ENCODE results near the gene TBXA2R. TPM values are rescaled to one million over a fixed set of nuclear protein-coding genes. Genes with fewer than 3 reads are reported as not detected.

Gene TBXA2R
- total RNA-seq, 1 experiment from 2014 or later, result not detected

DNA sequence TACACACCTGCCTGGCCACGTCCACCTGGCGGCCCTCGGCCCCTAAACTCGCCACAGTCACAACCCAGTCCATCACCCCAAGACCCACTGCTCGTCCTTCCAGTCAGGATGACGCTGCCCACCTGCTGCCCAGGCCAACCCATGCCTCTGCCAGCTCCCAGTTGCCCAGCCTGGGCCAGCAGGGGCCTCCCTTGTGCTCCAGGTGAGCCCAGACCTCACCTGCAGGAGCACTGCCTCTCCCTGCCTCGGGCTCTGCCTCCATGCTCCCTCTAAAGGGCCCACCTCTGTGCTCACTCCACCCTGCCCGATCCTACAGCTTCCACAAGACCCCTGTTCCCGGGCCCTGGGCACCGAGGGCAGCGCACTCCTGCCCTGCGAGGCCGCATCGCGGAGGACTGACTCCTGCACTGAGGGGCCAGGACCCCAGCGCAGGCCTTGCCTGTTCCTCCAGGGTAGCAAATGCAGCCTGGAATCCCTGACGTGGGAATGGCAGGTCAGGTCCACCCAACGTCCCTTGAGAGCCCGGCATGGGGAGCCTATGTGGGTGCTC, 27.9 kb upstream of the TBXA2R start:
- ChIA-PET CTCF (no interaction called here), POLR2A (no interaction called here)
- TF ChIP-seq, protein P1, sequence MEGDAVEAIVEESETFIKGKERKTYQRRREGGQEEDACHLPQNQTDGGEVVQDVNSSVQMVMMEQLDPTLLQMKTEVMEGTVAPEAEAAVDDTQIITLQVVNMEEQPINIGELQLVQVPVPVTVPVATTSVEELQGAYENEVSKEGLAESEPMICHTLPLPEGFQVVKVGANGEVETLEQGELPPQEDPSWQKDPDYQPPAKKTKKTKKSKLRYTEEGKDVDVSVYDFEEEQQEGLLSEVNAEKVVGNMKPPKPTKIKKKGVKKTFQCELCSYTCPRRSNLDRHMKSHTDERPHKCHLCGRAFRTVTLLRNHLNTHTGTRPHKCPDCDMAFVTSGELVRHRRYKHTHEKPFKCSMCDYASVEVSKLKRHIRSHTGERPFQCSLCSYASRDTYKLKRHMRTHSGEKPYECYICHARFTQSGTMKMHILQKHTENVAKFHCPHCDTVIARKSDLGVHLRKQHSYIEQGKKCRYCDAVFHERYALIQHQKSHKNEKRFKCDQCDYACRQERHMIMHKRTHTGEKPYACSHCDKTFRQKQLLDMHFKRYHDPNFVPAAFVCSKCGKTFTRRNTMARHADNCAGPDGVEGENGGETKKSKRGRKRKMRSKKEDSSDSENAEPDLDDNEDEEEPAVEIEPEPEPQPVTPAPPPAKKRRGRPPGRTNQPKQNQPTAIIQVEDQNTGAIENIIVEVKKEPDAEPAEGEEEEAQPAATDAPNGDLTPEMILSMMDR (IDR thresholded peaks at IDR 0.05; ENCODE audit: unreplicated experiment), result no peak
- no peak overlapping the region for H3K27ac Mint-ChIP-seq (ENCODE audit: low read depth, unreplicated experiment)
- no peaks in the 10 kb centered on the region for H3K36me3 Mint-ChIP-seq (ENCODE audit: insufficient read depth, unreplicated experiment)
- H3K27me3 Mint-ChIP-seq (ENCODE audit: insufficient read depth, unreplicated experiment), result no peaks in the 10 kb centered on the region
- no peaks in the 10 kb centered on the region for H3K9me3 Mint-ChIP-seq (ENCODE audit: unreplicated experiment)
- DNase-seq (ENCODE audit: unreplicated experiment), result no peak
- H3K4me1 Mint-ChIP-seq (ENCODE audit: insufficient read depth, unreplicated experiment), result no peaks in the 10 kb centered on the region
- H3K4me3 Mint-ChIP-seq (ENCODE audit: unreplicated experiment), result no peak overlapping the region
- intact Hi-C loops (cut with micrococcal nuclease), result no loop called here
- BruUV-seq (replicated peaks), result no TSS peak

GRCh38 chr19:3633559-3633988, 26.9 kb upstream of the TBXA2R start:
- H3K9me3 Mint-ChIP-seq (ENCODE audit: unreplicated experiment), result no peaks in the 10 kb centered on the region
- no peak overlapping the region for H3K4me3 Mint-ChIP-seq (ENCODE audit: unreplicated experiment)
- H3K27me3 Mint-ChIP-seq (ENCODE audit: insufficient read depth, unreplicated experiment), result no peaks in the 10 kb centered on the region
- no peaks in the 10 kb centered on the region for H3K36me3 Mint-ChIP-seq (ENCODE audit: insufficient read depth, unreplicated experiment)
- no peak overlapping the region for H3K27ac Mint-ChIP-seq (ENCODE audit: low read depth, unreplicated experiment)
- TF ChIP-seq, protein P1 (IDR thresholded peaks at IDR 0.05; ENCODE audit: unreplicated experiment), result no peak
- ChIA-PET POLR2A (no interaction called here), CTCF (interaction anchor here (0.6 kb wide), 1 partner anchor 24 kb away, joined by 5 read pairs; no protein-coding TSS in a partner anchor)
- BruUV-seq (replicated peaks), result no TSS peak
- intact Hi-C loops (cut with micrococcal nuclease), result no loop called here
- no peaks in the 10 kb centered on the region for H3K4me1 Mint-ChIP-seq (ENCODE audit: insufficient read depth, unreplicated experiment)
- DNase-seq (ENCODE audit: unreplicated experiment), result no peak

- Mint-ChIP-seq H3K27ac (ENCODE audit: low read depth, unreplicated experiment) (no peak overlapping the region), H3K36me3 (ENCODE audit: insufficient read depth, unreplicated experiment) (no peaks in the 10 kb centered on the region), H3K9me3 (ENCODE audit: unreplicated experiment) (no peaks in the 10 kb centered on the region), H3K27me3 (ENCODE audit: insufficient read depth, unreplicated experiment) (no peaks in the 10 kb centered on the region), H3K4me1 (ENCODE audit: insufficient read depth, unreplicated experiment) (no peaks in the 10 kb centered on the region), H3K4me3 (ENCODE audit: unreplicated experiment) (no peak overlapping the region)
- POLR2A ChIA-PET, result no interaction called here
- CTCF ChIA-PET, result interaction anchor here (0.6 kb wide), 1 partner anchor 25 kb away, joined by 5 read pairs; no protein-coding TSS in a partner anchor
- BruUV-seq (replicated peaks), result no TSS peak
- intact Hi-C loops (cut with micrococcal nuclease), result no loop called here
- DNase-seq (ENCODE audit: unreplicated experiment), result no peak
- TF ChIP-seq, protein P1 (IDR thresholded peaks at IDR 0.05; ENCODE audit: unreplicated experiment), result no peak
Measured at GRCh38 chr19:3632739-3633558, 26.3 kb upstream of the TBXA2R start.

DNA sequence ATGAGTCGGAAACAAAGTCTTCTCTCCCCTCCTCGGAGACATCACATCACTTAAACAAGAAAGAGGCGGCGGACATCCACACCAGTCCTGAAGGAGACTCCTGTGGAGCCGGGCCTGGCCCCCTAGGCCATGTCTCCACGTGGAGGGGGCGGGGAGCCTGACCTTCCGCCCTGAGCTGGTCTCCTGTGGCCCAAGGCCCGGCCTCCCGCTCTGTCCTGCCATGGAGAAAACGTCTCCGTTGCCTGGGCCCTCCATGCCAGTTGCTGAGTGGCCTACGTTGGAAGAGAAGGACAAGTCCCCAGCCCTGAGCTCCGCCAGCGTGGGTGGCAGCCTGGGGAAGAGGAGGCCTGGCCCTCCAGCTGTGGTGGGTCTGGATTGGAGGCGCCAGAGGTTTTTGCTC, 25.4 kb upstream of the TBXA2R start:
- Mint-ChIP-seq H3K9me3 (ENCODE audit: unreplicated experiment) (no peaks in the 10 kb centered on the region), H3K4me1 (ENCODE audit: insufficient read depth, unreplicated experiment) (peaks cover 1% of the 10 kb centered on the region), H3K4me3 (ENCODE audit: unreplicated experiment) (no peak overlapping the region), H3K27ac (ENCODE audit: low read depth, unreplicated experiment) (no peak overlapping the region), H3K36me3 (ENCODE audit: insufficient read depth, unreplicated experiment) (no peaks in the 10 kb centered on the region), H3K27me3 (ENCODE audit: insufficient read depth, unreplicated experiment) (no peaks in the 10 kb centered on the region)
- ChIA-PET CTCF (no interaction called here), POLR2A (no interaction called here)
- TF ChIP-seq, protein P1 (IDR thresholded peaks at IDR 0.05; ENCODE audit: unreplicated experiment), result no peak
- intact Hi-C loops (cut with micrococcal nuclease), result no loop called here
- DNase-seq (ENCODE audit: unreplicated experiment), result no peak
- BruUV-seq (replicated peaks), result no TSS peak
